Activated naive CD8-positive, alpha-beta T cell treated with anti-CD3 and anti-CD28 coated beads, Interleukin-2, amount 50 U/mL, for 24 hours (primary cell): ENCODE measurements around the gene MICAL2.

Source experiments
- ATAC-seq: fragments of 150-1000 bp; cut with Tn5 transposase; one replicate; pipeline ENCODE4 v1.10.0; 2021
- DNase-seq: peaks from one replicate; pipeline ENCODE4 v3.0.0; 2021
- H3K27ac Mint-ChIP-seq: one replicate; pipeline ENCODE4 v1.8.0; 2021; ENCODE audit warnings: mild to moderate bottlenecking, mixed read lengths
- H3K27me3 Mint-ChIP-seq: one replicate; pipeline ENCODE4 v1.8.0; 2021; ENCODE audit warnings: mixed read lengths
- H3K36me3 Mint-ChIP-seq: one replicate; pipeline ENCODE4 v1.8.0; 2021; ENCODE audit warnings: low read depth, mixed read lengths
- H3K4me1 Mint-ChIP-seq: one replicate; pipeline ENCODE4 v1.8.0; 2021; ENCODE audit warnings: mixed read lengths
- H3K4me3 Mint-ChIP-seq: one replicate; pipeline ENCODE4 v1.8.0; 2021; ENCODE audit warnings: mild to moderate bottlenecking, moderate library complexity, mixed read lengths
- H3K9me3 Mint-ChIP-seq: one replicate; pipeline ENCODE4 v1.8.0; 2021; ENCODE audit warnings: mixed read lengths

Gene MICAL2

GRCh38 chr11:12101318-12101717 lies 9.1 kb upstream of the MICAL2 start:
- H3K27me3 Mint-ChIP-seq = peaks cover 9% of the 10 kb centered on the region
- no peaks in the 10 kb centered on the region for H3K9me3 Mint-ChIP-seq
- H3K36me3 Mint-ChIP-seq = no peaks in the 10 kb centered on the region
- peaks cover 9% of the 10 kb centered on the region for H3K4me1 Mint-ChIP-seq
- DNase-seq (no peak), ATAC-seq (no peak)
- no peak overlapping the region for H3K27ac Mint-ChIP-seq
- no peak overlapping the region for H3K4me3 Mint-ChIP-seq

GRCh38 chr11:12102588-12103410 lies 7.6 kb upstream of the MICAL2 start:
- DNase-seq (no peak), ATAC-seq (no peak)
- H3K4me3 Mint-ChIP-seq = no peak overlapping the region
- peaks cover 9% of the 10 kb centered on the region for H3K4me1 Mint-ChIP-seq
- no peaks in the 10 kb centered on the region for H3K9me3 Mint-ChIP-seq
- no peaks in the 10 kb centered on the region for H3K36me3 Mint-ChIP-seq
- H3K27ac Mint-ChIP-seq = no peak overlapping the region
- H3K27me3 Mint-ChIP-seq = peaks cover 9% of the 10 kb centered on the region

GRCh38 chr11:12103411-12104225 lies 6.8 kb upstream of the MICAL2 start:
- H3K9me3 Mint-ChIP-seq = no peaks in the 10 kb centered on the region
- no peak for DNase-seq
- peaks cover 8% of the 10 kb centered on the region for H3K27me3 Mint-ChIP-seq
- peaks cover 6% of the 10 kb centered on the region for H3K4me1 Mint-ChIP-seq
- H3K4me3 Mint-ChIP-seq = no peak overlapping the region
- ATAC-seq = no peak
- H3K36me3 Mint-ChIP-seq = no peaks in the 10 kb centered on the region
- no peak overlapping the region for H3K27ac Mint-ChIP-seq

- Mint-ChIP-seq H3K36me3 (no peaks in the 10 kb centered on the region), H3K9me3 (no peaks in the 10 kb centered on the region), H3K27me3 (peaks cover 7% of the 10 kb centered on the region), H3K4me3 (no peak overlapping the region), H3K27ac (no peak overlapping the region), H3K4me1 (peaks cover 13% of the 10 kb centered on the region)
- ATAC-seq (no peak), DNase-seq (no peak)
These were observed 4.9 kb upstream of the MICAL2 start for GRCh38 chr11:12105471-12105870.

GRCh38 chr11:12106101-12106500 lies 4.3 kb upstream of the MICAL2 start:
- ATAC-seq (no peak), DNase-seq (no peak)
- Mint-ChIP-seq H3K36me3 (no peaks in the 10 kb centered on the region), H3K9me3 (no peaks in the 10 kb centered on the region), H3K27me3 (peaks cover 7% of the 10 kb centered on the region), H3K27ac (no peak overlapping the region), H3K4me1 (peaks cover 13% of the 10 kb centered on the region), H3K4me3 (no peak overlapping the region)

GRCh38 chr11:12106501-12106900 lies 3.9 kb upstream of the MICAL2 start:
- DNase-seq = no peak
- Mint-ChIP-seq H3K4me1 (peaks cover 15% of the 10 kb centered on the region), H3K27ac (no peak overlapping the region), H3K9me3 (no peaks in the 10 kb centered on the region), H3K4me3 (no peak overlapping the region), H3K27me3 (peaks cover 5% of the 10 kb centered on the region), H3K36me3 (no peaks in the 10 kb centered on the region)
- ATAC-seq = no peak

- no peaks in the 10 kb centered on the region for H3K27me3 Mint-ChIP-seq
- no peaks in the 10 kb centered on the region for H3K36me3 Mint-ChIP-seq
- H3K4me1 Mint-ChIP-seq = peaks cover 28% of the 10 kb centered on the region
- DNase-seq (no peak), ATAC-seq (no peak)
- H3K4me3 Mint-ChIP-seq = no peak overlapping the region
- no peaks in the 10 kb centered on the region for H3K9me3 Mint-ChIP-seq
- H3K27ac Mint-ChIP-seq = no peak overlapping the region
These were observed 1.4 kb upstream of the MICAL2 start for GRCh38 chr11:12108875-12109453.

- DNase-seq (no peak), ATAC-seq (peak; percentile 44)
- Mint-ChIP-seq H3K27ac (peak overlapping the region; percentile 82), H3K9me3 (no peaks in the 10 kb centered on the region), H3K4me3 (peak overlapping the region; percentile 82), H3K27me3 (no peaks in the 10 kb centered on the region), H3K36me3 (no peaks in the 10 kb centered on the region), H3K4me1 (peaks cover 28% of the 10 kb centered on the region)
These were observed 696 bp upstream of the MICAL2 start for GRCh38 chr11:12109591-12110196.

GRCh38 chr11:12110714-12111548 lies 541 bp downstream of the MICAL2 start:
- H3K27ac Mint-ChIP-seq = no peak overlapping the region

GRCh38 chr11:12111549-12112520 lies 1.4 kb downstream of the MICAL2 start:
- DNase-seq (no peak), ATAC-seq (no peak)
- peak overlapping the region; percentile 70 for H3K4me3 Mint-ChIP-seq
- H3K27me3 Mint-ChIP-seq = no peaks in the 10 kb centered on the region
- H3K4me1 Mint-ChIP-seq = peaks cover 31% of the 10 kb centered on the region
- no peaks in the 10 kb centered on the region for H3K9me3 Mint-ChIP-seq
- H3K36me3 Mint-ChIP-seq = peaks cover 7% of the 10 kb centered on the region
- no peak overlapping the region for H3K27ac Mint-ChIP-seq

More at GRCh38 chr11:12110714-12111548, 541 bp downstream of the MICAL2 start:
- Mint-ChIP-seq H3K27me3 (no peaks in the 10 kb centered on the region), H3K4me1 (peaks cover 28% of the 10 kb centered on the region), H3K36me3 (peaks cover 4% of the 10 kb centered on the region), H3K4me3 (peak overlapping the region; percentile 70), H3K9me3 (no peaks in the 10 kb centered on the region)
- ATAC-seq (peak; percentile 21), DNase-seq (peak; percentile 34)

- DNase-seq (no peak), ATAC-seq (no peak)
- Mint-ChIP-seq H3K27ac (no peak overlapping the region), H3K4me3 (no peak overlapping the region), H3K27me3 (no peaks in the 10 kb centered on the region), H3K9me3 (no peaks in the 10 kb centered on the region), H3K4me1 (peaks cover 38% of the 10 kb centered on the region), H3K36me3 (peaks cover 7% of the 10 kb centered on the region)
These were observed 2.4 kb downstream of the MICAL2 start for GRCh38 chr11:12112750-12113149.

GRCh38 chr11:12113294-12113693 lies 2.9 kb downstream of the MICAL2 start:
- H3K27ac Mint-ChIP-seq = no peak overlapping the region
- H3K36me3 Mint-ChIP-seq = peaks cover 7% of the 10 kb centered on the region
- H3K9me3 Mint-ChIP-seq = no peaks in the 10 kb centered on the region
- DNase-seq (no peak), ATAC-seq (no peak)
- no peaks in the 10 kb centered on the region for H3K27me3 Mint-ChIP-seq
- peaks cover 39% of the 10 kb centered on the region for H3K4me1 Mint-ChIP-seq
- H3K4me3 Mint-ChIP-seq = no peak overlapping the region
